ENCODE data around the gene PHOX2A. TPM values are rescaled to one million over a fixed set of nuclear protein-coding genes. Genes with fewer than 3 reads are reported as not detected.

The PHOX2A gene
- total and polyA plus RNA-seq, 3 experiments from 2014 or later = not detected

- Mint-ChIP-seq H3K4me1 (peaks cover 4 to 17% (median 10%) of the 10 kb centered on the region in 3 donors), H3K36me3 (peaks cover 6 to 87% (median 7%) of the 10 kb centered on the region in 3 donors), H3K9me3 (no peaks in the 10 kb centered on the region), H3K27me3 (peaks cover 0 to 3% of the 10 kb centered on the region in 2 donors), H3K27ac (peak overlapping the region in 2 of 8 donors; percentile 39 to 58), H3K4me3 (no peak overlapping the region)
- Histone ChIP-seq H3K4me3 (ENCODE audit: low read length) (no peak overlapping the region), H3K36me3 (ENCODE audit: insufficient read depth, low read length) (peaks cover 44% of the 10 kb centered on the region), H3K27ac (ENCODE audit: low read depth, low read length) (no peak overlapping the region), H3K27me3 (ENCODE audit: insufficient read depth, low read length, poor library complexity, severe bottlenecking) (no peaks in the 10 kb centered on the region), H3K9me3 (ENCODE audit: low read length) (no peaks in the 10 kb centered on the region), H3K4me1 (ENCODE audit: insufficient read depth, low read length) (no peaks in the 10 kb centered on the region)
- ChIA-PET CTCF (no interaction called here), POLR2A (no interaction called here)
- peak in 1 of 5 donors; percentile 28 for DNase-seq
These were observed 12.3 kb downstream of the PHOX2A start for GRCh38 chr11:72231396-72232259.

- no peak overlapping the region for H3K27ac ChIP-seq (ENCODE audit: low read depth, low read length)
- Mint-ChIP-seq H3K36me3 (peaks cover 6 to 81% (median 7%) of the 10 kb centered on the region in 3 donors), H3K27me3 (peaks cover 0 to 3% of the 10 kb centered on the region in 2 donors), H3K4me3 (no peak overlapping the region), H3K9me3 (no peaks in the 10 kb centered on the region), H3K4me1 (peaks cover 12 to 22% (median 17%) of the 10 kb centered on the region in 3 donors), H3K27ac (peak overlapping the region in 1 of 8 donors; percentile 39)
- H3K27me3 ChIP-seq (ENCODE audit: insufficient read depth, low read length, poor library complexity, severe bottlenecking) = no peaks in the 10 kb centered on the region
- no peaks in the 10 kb centered on the region for H3K9me3 ChIP-seq (ENCODE audit: low read length)
- no peak for DNase-seq
- H3K4me3 ChIP-seq (ENCODE audit: low read length) = no peak overlapping the region
- CTCF ChIA-PET = no interaction called here
- H3K36me3 ChIP-seq (ENCODE audit: insufficient read depth, low read length) = peaks cover 44% of the 10 kb centered on the region
- POLR2A ChIA-PET = no interaction called here
- peaks cover 1% of the 10 kb centered on the region for H3K4me1 ChIP-seq (ENCODE audit: insufficient read depth, low read length)
These were observed 13.1 kb downstream of the PHOX2A start for GRCh38 chr11:72230764-72231365.

- H3K27ac ChIP-seq (ENCODE audit: low read depth, low read length) = no peak overlapping the region
- H3K36me3 ChIP-seq (ENCODE audit: insufficient read depth, low read length) = peaks cover 44% of the 10 kb centered on the region
- Mint-ChIP-seq H3K4me3 (no peak overlapping the region), H3K27me3 (peaks cover 0 to 3% of the 10 kb centered on the region in 2 donors), H3K9me3 (no peaks in the 10 kb centered on the region), H3K4me1 (peaks cover 19 to 30% (median 24%) of the 10 kb centered on the region in 3 donors), H3K36me3 (peaks cover 6 to 80% (median 7%) of the 10 kb centered on the region in 3 donors), H3K27ac (peak overlapping the region in 1 of 8 donors; percentile 17)
- peaks cover 8% of the 10 kb centered on the region for H3K4me1 ChIP-seq (ENCODE audit: insufficient read depth, low read length)
- H3K9me3 ChIP-seq (ENCODE audit: low read length) = no peaks in the 10 kb centered on the region
- no peak overlapping the region for H3K4me3 ChIP-seq (ENCODE audit: low read length)
- no peak for DNase-seq
- no peaks in the 10 kb centered on the region for H3K27me3 ChIP-seq (ENCODE audit: insufficient read depth, low read length, poor library complexity, severe bottlenecking)
- POLR2A ChIA-PET = interaction anchor here (0.6 to 0.7 kb wide), 2 partner anchors 19 to 1763 kb away, joined by 3 to 5 read pairs; no protein-coding TSS in a partner anchor
- CTCF ChIA-PET = interaction anchor here (1.4 kb wide), 1 partner anchor 8 kb away, joined by 3 read pairs; no protein-coding TSS in a partner anchor
These were observed 13.8 kb downstream of the PHOX2A start for GRCh38 chr11:72229925-72230763.

GRCh38 chr11:72229336-72229924 is 14.5 kb downstream of the PHOX2A start:
- POLR2A ChIA-PET = interaction anchor here (0.6 to 0.7 kb wide), 2 partner anchors 18 to 1763 kb away, joined by 3 to 5 read pairs; no protein-coding TSS in a partner anchor
- CTCF ChIA-PET = interaction anchor here (1.4 kb wide), 1 partner anchor 8 kb away, joined by 3 read pairs; no protein-coding TSS in a partner anchor

GRCh38 chr11:72228844-72229231 is 15.1 kb downstream of the PHOX2A start:
- no peak overlapping the region for H3K27ac ChIP-seq (ENCODE audit: low read depth, low read length)
- no peaks in the 10 kb centered on the region for H3K9me3 ChIP-seq (ENCODE audit: low read length)
- H3K4me3 ChIP-seq (ENCODE audit: low read length) = no peak overlapping the region
- POLR2A ChIA-PET = no interaction called here
- H3K27me3 Mint-ChIP-seq = peaks cover 0 to 4% of the 10 kb centered on the region in 2 donors
- H3K4me1 Mint-ChIP-seq = peaks cover 20 to 28% (median 26%) of the 10 kb centered on the region in 3 donors
- peaks cover 0 to 73% (median 2%) of the 10 kb centered on the region in 3 donors for H3K36me3 Mint-ChIP-seq
- no peaks in the 10 kb centered on the region for H3K9me3 Mint-ChIP-seq
- H3K36me3 ChIP-seq (ENCODE audit: insufficient read depth, low read length) = peaks cover 38% of the 10 kb centered on the region
- H3K4me1 ChIP-seq (ENCODE audit: insufficient read depth, low read length) = peaks cover 9% of the 10 kb centered on the region
- DNase-seq = no peak
- H3K27me3 ChIP-seq (ENCODE audit: insufficient read depth, low read length, poor library complexity, severe bottlenecking) = no peaks in the 10 kb centered on the region
- no peak overlapping the region for H3K27ac Mint-ChIP-seq
- H3K4me3 Mint-ChIP-seq = no peak overlapping the region
- CTCF ChIA-PET = interaction anchor here (1.4 kb wide), 1 partner anchor 9 kb away, joined by 3 read pairs; no protein-coding TSS in a partner anchor

More at GRCh38 chr11:72229336-72229924, 14.5 kb downstream of the PHOX2A start:
- peak overlapping the region in 2 of 8 donors; percentile 17 to 40 for H3K27ac Mint-ChIP-seq
- no peaks in the 10 kb centered on the region for H3K27me3 ChIP-seq (ENCODE audit: insufficient read depth, low read length, poor library complexity, severe bottlenecking)
- H3K4me1 Mint-ChIP-seq = peaks cover 20 to 28% (median 26%) of the 10 kb centered on the region in 3 donors
- no peak overlapping the region for H3K27ac ChIP-seq (ENCODE audit: low read depth, low read length)
- no peak overlapping the region for H3K4me3 Mint-ChIP-seq
- peaks cover 0 to 4% of the 10 kb centered on the region in 2 donors for H3K27me3 Mint-ChIP-seq
- no peaks in the 10 kb centered on the region for H3K9me3 Mint-ChIP-seq
- H3K36me3 Mint-ChIP-seq = peaks cover 3 to 74% (median 4%) of the 10 kb centered on the region in 3 donors
- DNase-seq = no peak
- H3K4me3 ChIP-seq (ENCODE audit: low read length) = no peak overlapping the region
- peaks cover 9% of the 10 kb centered on the region for H3K4me1 ChIP-seq (ENCODE audit: insufficient read depth, low read length)
- H3K9me3 ChIP-seq (ENCODE audit: low read length) = no peaks in the 10 kb centered on the region
- peaks cover 44% of the 10 kb centered on the region for H3K36me3 ChIP-seq (ENCODE audit: insufficient read depth, low read length)

DNA sequence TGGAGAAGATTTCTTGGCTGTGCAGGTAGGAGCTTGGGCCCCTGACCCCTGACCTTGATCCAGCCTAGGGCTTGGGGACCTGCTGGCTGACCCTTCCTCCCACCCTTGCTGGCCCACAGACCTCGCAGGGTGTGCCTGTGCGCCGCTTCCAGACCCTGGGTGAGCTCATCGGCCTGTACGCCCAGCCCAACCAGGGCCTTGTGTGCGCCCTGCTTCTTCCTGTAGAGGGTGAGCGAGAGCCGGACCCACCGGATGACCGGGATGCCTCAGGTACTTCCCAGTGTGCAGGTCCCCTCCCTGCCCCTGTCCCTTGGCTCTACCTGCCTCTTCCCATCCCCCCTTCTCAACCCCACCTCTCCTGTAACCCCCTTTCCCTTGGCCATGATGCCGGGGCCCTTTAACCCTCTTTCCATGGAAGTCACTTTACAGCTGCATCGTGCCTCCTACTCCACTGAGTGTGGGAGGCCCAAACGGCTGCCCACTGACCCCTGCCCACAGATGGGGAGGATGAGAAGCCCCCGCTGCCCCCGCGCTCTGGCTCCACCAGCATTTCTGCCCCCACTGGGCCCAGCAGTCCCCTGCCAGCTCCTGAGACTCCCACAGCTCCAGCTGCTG is 15.6 kb downstream of the PHOX2A start:
- no peak for DNase-seq
- H3K36me3 ChIP-seq (ENCODE audit: insufficient read depth, low read length) = peaks cover 33% of the 10 kb centered on the region
- H3K4me3 Mint-ChIP-seq = no peak overlapping the region
- H3K27ac Mint-ChIP-seq = no peak overlapping the region
- ChIA-PET CTCF (no interaction called here), POLR2A (no interaction called here)
- no peak overlapping the region for H3K27ac ChIP-seq (ENCODE audit: low read depth, low read length)
- H3K27me3 Mint-ChIP-seq = peaks cover 0 to 4% of the 10 kb centered on the region in 2 donors
- no peaks in the 10 kb centered on the region for H3K27me3 ChIP-seq (ENCODE audit: insufficient read depth, low read length, poor library complexity, severe bottlenecking)
- no peak overlapping the region for H3K4me3 ChIP-seq (ENCODE audit: low read length)
- no peaks in the 10 kb centered on the region for H3K9me3 Mint-ChIP-seq
- H3K9me3 ChIP-seq (ENCODE audit: low read length) = no peaks in the 10 kb centered on the region
- peaks cover 9% of the 10 kb centered on the region for H3K4me1 ChIP-seq (ENCODE audit: insufficient read depth, low read length)
- peaks cover 20 to 26% (median 25%) of the 10 kb centered on the region in 3 donors for H3K4me1 Mint-ChIP-seq
- H3K36me3 Mint-ChIP-seq = peaks cover 0 to 68% (median 0%) of the 10 kb centered on the region in 3 donors

All from CD8-positive, alpha-beta memory T cell (primary cell).